ENCODE data around the gene CNBD2.
"Not testable (repeated sequence)": the region's sequence is repeated elsewhere in the genome, so short reads cannot be mapped to it uniquely, and the experiment has no call there.

Gene CNBD2

DNA sequence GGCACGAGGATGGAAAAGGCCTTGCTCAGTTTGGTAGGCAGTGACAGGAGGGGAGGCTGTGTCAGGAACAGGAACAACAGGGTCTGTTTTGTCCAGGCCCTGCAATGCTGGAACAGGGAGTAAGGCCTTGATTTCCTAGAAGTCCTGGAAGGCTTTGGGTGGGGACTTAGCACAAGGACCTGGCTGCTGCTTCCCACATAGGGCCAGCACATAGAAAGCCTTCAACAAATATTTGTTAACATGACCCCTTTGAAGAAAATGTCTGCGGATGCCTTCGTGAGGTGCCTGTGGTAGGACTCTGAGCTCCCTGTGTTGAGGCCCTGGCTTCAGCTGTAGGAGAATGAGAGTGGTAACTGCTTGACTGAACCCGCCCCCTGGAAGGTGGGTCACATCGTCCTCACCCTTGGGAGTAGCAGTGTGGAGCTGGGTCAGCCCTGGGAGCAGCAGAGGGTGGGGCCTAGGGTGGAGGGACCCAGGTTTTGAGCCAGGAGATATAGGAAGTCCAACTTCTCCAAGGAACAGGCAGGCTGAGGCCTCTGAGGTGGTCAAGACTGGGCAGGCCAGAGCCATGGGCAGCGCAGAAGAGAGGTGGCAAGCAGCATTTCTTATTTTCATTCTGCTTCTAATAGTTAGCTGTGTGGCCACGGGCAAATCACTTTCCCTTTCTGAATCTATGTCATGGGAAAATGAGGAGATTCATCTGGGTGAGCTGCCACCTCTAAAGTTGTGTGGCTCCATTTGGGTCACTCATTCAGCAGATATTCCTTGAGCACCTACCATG lies 50.0 kb downstream of the CNBD2 start:
- DNase-seq (ENCODE audit: low read depth in 2 of 2, low spot score in 1 of 2), result no peak

DNA sequence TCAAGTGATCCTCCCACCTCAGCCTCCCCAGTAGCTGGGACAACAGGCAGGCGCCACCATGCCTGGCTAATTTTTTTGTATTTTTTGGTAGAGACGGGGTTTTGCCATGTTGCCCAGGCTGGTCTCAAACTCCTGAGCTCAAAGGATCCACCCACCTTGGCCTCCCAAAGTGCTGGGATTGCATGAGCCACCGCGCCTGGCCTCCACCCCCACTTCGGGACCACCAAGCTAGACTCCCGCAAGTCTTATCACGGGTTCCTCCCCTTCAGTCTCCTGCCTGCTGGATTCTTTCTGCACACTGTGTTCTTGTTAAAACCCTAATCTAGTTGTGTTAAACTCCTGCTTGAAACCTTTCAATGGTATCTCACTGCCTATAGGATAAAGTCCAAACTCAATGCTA lies 57.7 kb downstream of the CNBD2 start:
- DNase-seq (ENCODE audit: low read depth in 2 of 2, low spot score in 1 of 2), result not testable (repeated sequence)

DNA sequence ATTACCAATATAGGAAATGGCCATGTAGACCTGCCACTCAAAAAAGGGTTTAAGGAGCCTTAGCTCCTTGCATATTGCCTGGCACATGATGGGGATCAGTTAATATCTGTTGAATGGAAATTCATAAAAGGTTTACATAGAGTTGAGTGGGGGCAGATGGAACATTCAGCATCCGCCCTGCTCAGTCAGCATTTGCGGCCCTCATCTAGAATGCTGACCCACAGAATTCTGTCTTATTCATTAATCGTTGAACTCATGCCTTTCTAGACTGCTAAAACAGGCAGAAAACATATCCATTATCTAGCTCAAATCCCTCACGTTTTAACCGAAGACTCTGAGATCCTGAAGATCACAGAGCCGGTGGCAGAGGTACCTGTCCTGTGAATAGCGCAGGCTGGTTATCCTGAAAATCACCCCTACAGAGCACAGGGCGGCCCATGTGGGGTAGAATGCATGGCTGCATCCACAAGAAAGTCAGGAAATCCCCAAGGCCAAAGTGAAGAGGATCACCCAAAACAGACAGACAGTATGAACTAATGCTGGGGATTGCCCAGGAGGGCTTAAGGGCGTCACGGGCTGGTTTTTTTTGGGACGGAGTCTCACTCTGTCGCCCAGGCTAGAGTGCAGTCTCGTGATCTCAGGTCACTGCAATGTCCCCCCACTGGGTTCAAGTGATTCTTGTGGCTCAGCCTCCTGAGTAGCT lies 59.9 kb downstream of the CNBD2 start:
- no peak for DNase-seq (ENCODE audit: low read depth in 2 of 2, low spot score in 1 of 2)

DNA sequence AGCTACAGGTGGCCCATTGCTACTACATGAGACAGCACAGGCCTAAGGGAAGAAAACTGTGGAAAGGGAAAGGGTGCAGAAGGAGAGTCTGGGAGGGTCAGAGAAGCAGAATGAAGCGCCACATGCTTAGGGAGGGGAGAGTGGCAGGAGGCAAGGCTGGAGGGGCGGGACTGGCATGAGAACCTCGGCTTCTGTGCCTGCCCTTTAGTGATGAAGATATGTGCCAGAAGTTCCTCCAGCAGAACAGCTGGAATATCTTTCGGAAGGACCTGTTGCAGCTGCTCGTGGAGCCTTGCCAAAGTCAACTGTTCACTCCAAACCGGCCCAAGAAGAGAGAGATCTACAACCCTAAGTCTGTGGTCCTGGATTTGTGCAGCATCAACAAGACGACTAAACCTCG lies 61.8 kb downstream of the CNBD2 start:
- DNase-seq (ENCODE audit: low read depth in 2 of 2, low spot score in 1 of 2), result no peak

DNA sequence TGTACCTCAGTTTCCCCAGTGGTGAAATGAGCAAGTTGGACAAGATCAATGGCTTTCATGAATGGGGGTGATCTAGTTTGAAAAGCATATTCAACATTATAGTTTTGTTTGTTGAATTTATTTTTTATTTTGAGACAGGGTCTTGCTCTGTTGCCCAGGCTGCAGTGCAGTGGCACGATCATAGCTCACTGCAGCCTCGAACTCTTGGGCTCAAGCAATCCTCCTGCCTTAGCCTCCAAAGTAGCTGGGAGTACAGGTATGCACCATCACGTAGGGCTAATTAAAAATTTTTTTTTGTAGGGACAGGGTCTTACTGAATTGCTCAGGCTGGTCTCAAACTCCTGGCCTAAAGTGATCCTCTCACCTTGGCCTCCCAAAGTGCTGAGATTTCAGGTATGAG lies 63.4 kb downstream of the CNBD2 start:
- DNase-seq (ENCODE audit: low read depth in 2 of 2, low spot score in 1 of 2), result no peak

DNA sequence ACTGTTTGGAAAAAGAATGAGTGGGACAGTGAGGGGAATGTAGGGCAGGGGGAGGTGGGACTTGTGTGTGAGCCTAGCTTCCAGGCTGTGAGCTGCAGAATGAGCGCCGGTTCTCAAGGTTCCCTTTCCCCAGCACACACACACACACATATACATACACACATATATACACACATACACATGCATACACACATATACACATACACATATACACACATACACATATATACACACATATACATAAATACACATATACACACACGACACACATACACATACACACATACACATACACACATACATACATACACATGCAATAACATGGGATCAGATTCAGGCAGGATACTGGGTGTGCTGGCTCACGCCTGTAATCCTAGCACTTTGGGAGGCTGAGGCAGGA lies 66.5 kb downstream of the CNBD2 start:
- no peak for DNase-seq (ENCODE audit: low read depth in 2 of 2, low spot score in 1 of 2)

DNA sequence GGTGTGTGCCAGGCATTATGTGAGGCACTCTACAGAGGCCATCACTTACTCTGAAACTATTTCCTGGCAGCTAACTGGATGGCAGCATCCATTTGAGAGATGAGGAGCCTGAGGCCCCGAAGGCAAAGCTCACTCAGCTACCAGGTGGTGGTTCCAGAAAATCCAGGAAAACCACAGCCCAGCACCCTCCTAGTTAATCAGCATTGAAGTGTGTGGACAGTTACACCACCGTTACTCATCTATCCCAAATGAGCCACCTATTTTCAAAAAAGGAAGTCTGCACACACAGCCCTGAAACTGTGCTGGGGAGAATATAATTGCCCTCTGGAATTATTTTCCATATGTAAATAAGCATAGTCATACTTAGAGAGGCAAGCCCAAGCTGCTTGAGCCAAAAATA lies 67.4 kb downstream of the CNBD2 start:
- no peak for DNase-seq (ENCODE audit: low read depth in 2 of 2, low spot score in 1 of 2)

DNA sequence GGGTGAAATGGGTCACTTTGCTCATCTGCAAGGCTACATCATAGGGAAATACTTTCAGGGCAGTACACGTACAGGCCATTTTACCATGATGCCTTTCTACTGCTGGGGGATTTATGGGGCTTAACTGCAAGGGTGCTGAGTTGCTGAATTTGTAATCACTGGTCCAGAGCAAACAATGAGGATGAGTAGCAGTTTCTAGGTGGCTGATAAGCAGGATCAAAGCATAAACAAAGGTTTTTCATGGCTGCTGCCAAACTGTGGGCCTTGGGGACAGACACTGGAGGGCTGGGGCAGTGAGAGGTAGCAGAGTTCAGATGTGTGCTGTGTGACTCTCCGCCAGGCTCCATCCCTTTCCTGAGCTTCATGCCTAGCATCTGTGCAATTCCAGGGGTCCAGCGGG lies 68.3 kb downstream of the CNBD2 start:
- no peak for DNase-seq (ENCODE audit: low read depth in 2 of 2, low spot score in 1 of 2)

DNA sequence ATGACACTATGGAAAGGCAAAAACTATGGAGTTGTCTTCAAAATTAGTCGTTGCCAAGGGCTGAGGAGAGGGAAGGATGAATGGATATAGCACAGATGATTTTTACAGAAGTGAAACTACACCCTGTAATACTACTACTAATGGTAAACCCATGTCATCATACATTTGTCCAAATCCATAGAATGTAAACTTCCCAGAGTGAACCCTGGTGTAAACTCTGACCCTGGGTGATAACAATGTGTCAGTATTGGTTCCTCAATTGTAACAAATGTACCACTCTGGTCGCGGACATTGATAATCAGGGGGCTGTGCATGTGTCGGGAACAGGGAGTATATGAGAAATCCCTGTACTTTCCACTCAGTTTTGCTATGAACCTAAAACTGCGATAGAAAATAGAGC lies 72.2 kb downstream of the CNBD2 start:
- DNase-seq (ENCODE audit: low read depth in 2 of 2, low spot score in 1 of 2), result no peak

DNA sequence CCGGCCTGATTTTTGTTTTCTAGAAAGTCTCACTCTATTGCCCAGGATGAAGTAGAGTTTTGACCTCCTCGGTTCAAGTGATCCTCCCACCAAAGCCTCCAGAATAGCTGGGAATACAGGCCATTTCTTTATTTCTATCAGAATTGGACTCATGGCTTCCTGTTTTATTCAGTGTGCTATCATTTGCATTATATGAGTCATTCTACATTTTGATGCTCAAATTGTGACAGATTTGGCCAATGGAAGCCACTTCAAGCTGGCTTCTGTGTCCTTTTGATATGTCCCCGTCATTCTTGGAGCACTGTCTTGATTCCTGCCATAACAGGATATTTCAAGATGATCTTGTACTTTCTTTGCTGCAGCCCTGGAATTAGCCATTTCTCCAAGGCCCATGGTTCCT lies 75.1 kb downstream of the CNBD2 start:
- DNase-seq (ENCODE audit: low read depth in 2 of 2, low spot score in 1 of 2), result no peak

DNA sequence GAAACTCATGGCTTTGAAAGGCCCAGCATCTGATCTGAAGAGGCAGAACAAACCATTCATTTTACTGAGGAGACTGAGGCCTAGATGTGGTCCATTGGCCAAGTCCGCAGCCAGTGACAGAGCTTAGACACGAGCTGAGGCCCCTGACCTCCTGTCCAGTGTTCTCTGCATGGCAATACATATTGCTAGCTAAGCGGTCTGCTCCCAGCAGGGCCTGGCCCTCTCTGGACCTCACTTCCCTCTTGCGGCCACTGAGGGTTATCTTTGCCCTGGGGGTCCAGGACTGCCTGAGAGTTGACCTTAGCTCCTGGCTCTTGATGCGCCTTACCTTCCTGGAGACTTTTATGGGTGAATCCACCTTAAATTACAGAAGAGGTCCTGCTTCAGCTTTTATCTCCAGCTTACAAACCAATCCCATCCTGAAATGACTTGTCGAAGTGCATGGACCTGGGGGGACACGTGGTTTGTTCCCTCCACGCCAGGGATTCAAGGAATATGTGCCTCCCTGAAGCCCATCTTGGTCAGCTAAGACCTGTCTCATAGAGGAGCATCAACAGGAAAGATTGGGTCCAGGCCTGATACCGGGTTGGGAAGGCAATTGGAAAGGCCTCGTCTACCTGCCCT lies 75.6 kb downstream of the CNBD2 start:
- DNase-seq (ENCODE audit: low read depth in 2 of 2, low spot score in 1 of 2), result no peak

DNA sequence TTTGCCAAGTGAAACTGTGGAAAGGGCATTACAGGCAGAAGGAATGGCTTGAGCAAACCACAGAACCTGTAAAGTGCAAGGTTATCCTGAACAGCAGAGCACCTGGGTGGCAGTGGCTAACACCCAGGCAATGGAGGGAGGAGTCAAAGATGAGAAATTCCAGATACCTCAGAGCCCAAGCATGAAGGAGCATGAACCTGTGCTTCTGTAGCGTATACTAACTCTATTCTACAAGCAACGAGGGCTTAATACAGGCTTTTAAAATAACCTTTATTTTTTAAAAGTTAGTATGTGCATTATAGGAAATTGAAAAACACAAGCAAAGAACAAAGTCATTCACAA lies 77.0 kb downstream of the CNBD2 start:
- no peak for DNase-seq (ENCODE audit: low read depth in 2 of 2, low spot score in 1 of 2)

DNA sequence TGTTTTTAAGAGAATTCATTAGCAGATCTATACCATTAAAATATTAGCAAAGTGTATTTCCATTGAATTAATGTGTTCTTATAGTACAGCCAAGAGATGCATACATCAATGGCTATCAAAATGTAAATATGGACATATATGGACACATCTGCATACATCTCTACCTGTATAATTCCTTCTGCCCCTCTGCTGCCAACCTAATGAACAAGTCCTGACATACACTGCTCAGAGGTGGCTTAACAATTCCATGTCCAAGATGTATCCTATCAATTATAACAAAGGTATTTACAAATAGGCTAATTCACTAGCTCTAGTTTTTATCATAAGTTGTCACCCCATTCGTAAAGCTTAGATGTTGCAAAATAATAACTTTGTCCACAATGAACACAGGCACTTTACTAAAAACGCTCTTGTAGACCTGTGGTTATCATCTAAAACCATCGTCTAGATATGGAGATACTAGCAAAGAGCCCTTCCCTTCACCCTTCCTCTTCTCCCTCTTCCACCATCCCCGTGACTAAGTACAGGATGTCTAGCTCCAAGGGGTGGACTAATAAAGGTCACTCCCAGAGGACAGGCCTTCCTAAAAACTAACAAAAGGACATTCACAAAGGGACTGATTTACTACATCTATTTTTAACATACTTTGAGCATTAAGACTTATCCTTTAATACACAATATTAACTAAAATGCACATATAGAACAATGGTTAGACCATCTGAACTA lies 77.8 kb downstream of the CNBD2 start:
- DNase-seq (ENCODE audit: low read depth in 2 of 2, low spot score in 1 of 2), result not testable (repeated sequence)

DNA sequence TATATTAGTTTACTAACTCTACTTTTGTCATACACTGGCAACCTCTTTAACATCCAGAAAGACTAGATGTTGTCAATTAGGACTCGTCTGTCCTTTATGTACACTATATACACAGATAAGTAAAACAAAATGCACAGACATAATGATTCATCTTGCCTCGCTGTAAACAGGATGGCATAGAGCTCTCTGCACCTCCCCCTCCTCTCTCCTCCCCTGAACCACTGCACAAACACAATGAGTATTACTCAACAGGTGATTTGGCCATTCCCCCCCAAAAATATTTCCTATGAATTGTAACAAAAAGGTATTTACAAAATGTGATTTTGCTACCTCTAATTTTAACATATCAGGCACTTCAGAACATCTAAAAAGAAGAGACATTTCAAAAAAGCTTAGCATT lies 81.0 kb downstream of the CNBD2 start:
- not testable (repeated sequence) for DNase-seq (ENCODE audit: low read depth in 2 of 2, low spot score in 1 of 2)

DNA sequence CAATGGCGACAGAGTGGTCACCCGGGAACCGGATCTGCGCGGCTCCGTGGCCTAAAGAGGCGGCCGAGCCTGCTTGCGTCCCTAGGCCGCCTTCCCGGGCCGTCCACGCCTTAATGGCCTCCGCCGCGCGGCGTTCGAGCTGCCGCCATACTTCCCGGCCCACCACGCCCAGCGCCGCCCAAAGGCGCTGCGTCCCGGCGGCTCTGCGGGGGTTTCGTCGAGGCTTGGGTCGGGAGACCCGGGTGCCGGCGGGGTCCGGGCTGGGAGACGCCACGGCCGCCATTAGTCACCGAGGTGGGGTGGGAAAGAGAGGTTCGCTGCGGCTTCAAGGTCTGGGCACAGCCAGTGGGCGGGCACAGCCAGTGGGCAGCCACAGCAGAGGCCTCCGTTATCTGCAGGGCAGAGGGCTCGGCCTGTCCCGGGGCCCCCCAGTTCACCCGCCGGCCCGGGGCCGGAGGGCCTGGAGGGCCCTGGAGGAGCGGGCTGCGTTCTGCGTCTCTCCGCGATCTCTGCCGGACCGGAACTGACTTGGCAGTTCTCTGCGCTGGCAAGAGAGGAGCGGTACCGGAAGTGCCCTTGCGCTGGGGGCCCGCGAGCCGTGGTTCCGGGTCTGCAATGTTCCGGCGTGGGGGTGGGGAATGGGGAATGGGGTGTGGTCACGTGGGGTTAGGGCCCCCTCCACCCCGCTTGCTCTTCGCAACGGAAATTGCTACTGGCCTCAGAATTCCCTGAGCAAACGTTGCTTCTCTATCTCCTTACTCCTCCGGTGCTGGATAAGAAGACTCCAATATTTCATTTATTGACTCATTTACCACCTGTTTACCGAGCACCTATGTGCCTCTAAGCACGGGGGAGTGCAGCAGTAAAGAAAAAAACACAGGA lies 82.3 kb downstream of the CNBD2 start:
- DNase-seq (ENCODE audit: low read depth in 2 of 2, low spot score in 1 of 2), result peak; percentile 84 to 85

DNA sequence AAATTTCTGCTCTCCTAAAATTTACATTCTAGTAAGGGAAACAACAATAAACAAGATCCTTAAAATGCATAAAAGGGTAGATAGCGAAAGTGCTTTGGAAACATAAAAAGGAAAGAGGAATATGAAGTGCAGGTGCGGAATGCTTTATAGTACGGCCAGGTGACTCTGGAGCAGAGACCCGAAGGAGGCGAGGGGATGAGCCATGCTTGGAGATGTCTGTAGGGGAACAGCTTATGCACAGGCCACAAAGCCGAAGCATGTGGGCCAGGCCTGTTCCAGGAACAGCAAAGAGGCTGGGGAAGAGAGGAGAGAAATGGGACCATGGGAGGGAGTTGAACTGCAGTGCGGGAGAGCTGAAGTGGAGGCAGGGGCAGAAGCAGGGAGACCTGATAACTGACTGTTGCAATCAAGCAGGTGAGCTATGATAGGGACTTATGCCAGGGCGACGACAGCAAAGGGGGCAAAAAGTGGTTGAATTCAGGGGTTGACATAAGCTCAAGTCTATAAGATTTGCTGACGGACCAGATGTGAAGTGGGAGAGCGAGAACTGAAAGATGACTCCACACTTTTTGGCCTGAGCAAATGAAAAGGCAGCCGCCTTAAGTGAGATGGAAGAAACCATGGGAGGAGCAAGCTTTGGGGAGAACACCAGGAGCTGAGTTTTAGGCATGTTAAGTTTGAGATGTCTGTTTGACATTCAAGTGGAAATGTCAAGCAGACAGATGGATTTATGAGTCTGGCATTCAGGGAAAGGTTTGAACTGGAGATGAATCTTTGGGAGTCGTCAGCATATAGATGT lies 83.1 kb downstream of the CNBD2 start:
- DNase-seq (ENCODE audit: low read depth in 2 of 2, low spot score in 1 of 2), result no peak

DNA sequence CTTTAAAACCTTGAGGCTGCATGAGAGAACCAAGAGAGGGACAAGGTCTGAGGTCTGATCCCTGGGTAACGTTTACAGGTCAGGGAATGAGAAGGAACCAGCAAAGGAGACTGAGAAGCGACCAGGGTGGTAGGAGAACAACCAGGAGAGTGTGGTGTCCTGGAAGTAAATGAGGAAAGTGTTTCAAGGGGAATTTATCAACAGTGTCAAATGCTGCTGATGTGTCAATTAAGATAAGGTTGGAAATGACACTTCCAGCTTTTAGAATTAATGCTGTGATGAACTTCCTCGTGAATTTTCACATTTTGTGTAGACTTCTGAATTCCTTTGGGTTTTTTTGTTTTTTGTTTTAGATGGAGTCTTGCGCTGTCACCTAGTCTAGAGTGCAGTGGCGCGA lies 83.7 kb downstream of the CNBD2 start:
- DNase-seq (ENCODE audit: low read depth in 2 of 2, low spot score in 1 of 2), result no peak

DNA sequence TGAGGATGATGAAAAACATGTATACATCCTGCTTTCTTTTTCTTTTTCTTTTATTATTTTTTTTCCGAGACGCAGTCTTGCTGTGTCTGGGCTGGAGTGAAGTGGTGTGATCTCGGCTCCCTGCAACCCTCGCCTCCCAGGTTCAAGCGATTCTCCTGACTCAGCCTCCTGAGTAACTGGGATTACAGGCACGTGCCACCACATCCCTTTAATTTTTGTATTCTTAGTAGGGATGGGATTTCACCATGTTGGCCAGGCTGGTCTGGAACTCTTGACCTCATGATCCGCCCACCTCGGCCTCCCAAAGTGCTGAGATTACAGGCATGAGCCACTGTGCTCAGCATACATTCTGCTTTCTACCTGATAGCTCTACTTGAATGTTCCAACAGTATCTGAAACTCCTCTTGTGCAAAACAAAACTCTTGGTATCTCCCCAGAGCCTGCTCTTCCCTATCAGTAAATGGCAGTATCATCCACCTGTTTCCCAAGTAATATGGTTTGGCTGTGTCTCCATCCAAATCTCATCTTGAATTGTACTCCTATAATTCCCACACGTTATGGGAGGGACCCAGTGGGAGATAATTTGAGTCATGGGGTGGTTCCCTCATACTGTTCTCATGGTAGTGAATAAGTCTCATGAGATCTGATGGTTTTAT lies 85.6 kb downstream of the CNBD2 start:
- DNase-seq (ENCODE audit: low read depth in 2 of 2, low spot score in 1 of 2), result not testable (repeated sequence)

DNA sequence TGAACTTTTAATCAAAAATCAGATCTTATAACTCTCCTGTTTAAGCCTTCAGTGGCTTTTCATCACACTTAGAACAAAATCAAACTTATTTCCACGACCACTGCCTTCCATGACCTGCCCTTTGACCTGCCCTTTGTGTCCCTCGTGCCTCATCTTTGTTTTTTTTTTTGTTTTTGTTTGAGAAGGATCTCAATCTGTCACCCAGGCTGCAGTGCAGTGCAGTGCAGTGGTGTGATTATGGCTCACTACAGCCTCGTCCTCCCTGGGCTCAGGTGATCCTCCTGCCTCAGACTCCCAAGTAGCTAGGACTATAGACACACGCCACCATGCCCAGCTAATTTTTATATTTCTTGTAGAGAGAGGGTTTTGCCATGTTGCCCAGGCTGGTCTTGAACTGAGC lies 86.8 kb downstream of the CNBD2 start:
- no peak for DNase-seq (ENCODE audit: low read depth in 2 of 2, low spot score in 1 of 2)

DNA sequence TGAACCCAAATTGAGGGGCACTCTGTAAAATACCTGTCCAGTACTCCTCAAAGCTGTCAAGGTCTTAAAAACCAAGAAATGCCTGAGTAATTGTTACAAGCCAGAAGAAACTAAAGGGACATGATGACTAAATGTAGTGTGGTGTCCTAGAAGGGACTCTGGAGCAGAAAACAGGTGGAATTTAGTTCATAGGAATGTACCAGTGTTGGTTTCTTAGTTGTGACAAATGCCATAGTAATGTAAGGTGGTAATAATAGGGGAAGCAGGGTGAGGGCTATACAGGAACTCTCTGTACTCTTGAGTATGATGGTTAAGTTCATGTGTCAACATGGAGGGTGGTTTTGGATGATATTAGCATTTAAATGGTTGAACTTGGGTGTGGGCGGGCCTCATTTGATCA lies 92.3 kb downstream of the CNBD2 start:
- no peak for DNase-seq (ENCODE audit: low read depth in 2 of 2, low spot score in 1 of 2)
